Adrenal gland (tissue), 12 donors: ENCODE measurements around the gene CPXM2. TPM values are rescaled to one million over a fixed set of nuclear protein-coding genes. Genes with fewer than 3 reads are reported as not detected.

Experiments used
- DNase-seq, 7 donors: peaks; one replicate each; pipeline ENCODE4 v3.0.0-alpha.2; 2019 to 2020
- H3K27ac ChIP-seq, 5 donors: fragments of 200-600 bp; sonication (generic) in 4 of 5; 1 replicate in 3 of 5; 2 replicates in 2 of 5; pipeline versions ENCODE4 v1.5.1 to v1.8.0; 2016 to 2020; ENCODE audit warnings: mild to moderate bottlenecking in 1 of 5
- H3K27me3 ChIP-seq: fragments of 200-600 bp; 2 replicates; pipeline ENCODE4 v1.8.0; 2021
- H3K36me3 ChIP-seq, 2 donors: fragments of 200-600 bp; replicated peaks in 1 of 2; 1 replicate in 1 of 2; 2 replicates in 1 of 2; pipeline versions ENCODE4 v1.5.1 to v1.8.0; 2018 to 2022
- H3K4me1 ChIP-seq, 2 donors: fragments of 200-600 bp; replicated peaks in 1 of 2; 1 replicate in 1 of 2; 2 replicates in 1 of 2; pipeline versions ENCODE4 v1.5.1 to v1.8.0; 2018 to 2021
- H3K4me3 ChIP-seq, 4 donors: fragments of 200-600 bp; sonication (generic) in 3 of 4; one replicate each; pipeline ENCODE4 v1.5.1; 2016 to 2018
- H3K9me3 ChIP-seq, 3 donors: fragments of 200-600 bp; sonication (generic) in 1 of 3; replicated peaks in 1 of 3; 1 replicate in 2 of 3; 2 replicates in 1 of 3; pipeline versions ENCODE4 v1.5.1 to v1.8.0; 2016 to 2021
- POLR2A ChIP-seq, 2 donors: fragments of 450-650 bp; IDR thresholded peaks; one replicate each; pipeline ENCODE4 v1.6.1; 2017; ENCODE audit warnings: antibody characterized with exemption in 2 of 2, mild to moderate bottlenecking in 2 of 2, moderate library complexity in 1 of 2
- WGBS, 4 donors: extraction: QIAGEN DNeasy Blood & Tissue Kit in 2 of 4; methylation state at CpG; one replicate each; pipeline versions ENCODE4 v1.1.5 to v1.1.7; 2013 to 2017; 5-methylcytosine and 5-hydroxymethylcytosine counted together
- intact Hi-C, 2 donors: fragments of 100-400 bp; cut with DNase I; formaldehyde crosslinking; loops; one replicate each; pipeline versions ENCODE4 v1.14.1 to v1.15.0; 2022 to 2023
- polyA plus RNA-seq, 3 donors: library from polyadenylated mRNA; stranded (reverse); fragments of 200-250 nt in 2 of 3; fragments of 350-450 nt in 1 of 3; fragmentation: Illumina TruSeq in 1 of 3; extraction: RNeasy Lipid Tissue Mini Kit (QIAGEN cat#74804) in 1 of 3; gene quantifications; one replicate each; pipeline ENCODE4 v1.2.3, GENCODE V29; 2013 to 2014
- total RNA-seq, 9 donors: library from RNA; depleted of rRNA in 4 of 9; stranded (reverse); fragments of >200 nt in 4 of 9; fragments of 120-200 nt in 1 of 9; fragmentation: NEBNext Ultra II Directional in 1 of 9; extraction: Animal tissue kit (Norgen Biotek cat#: 25700) in 1 of 9; gene quantifications; one replicate each; pipeline versions ENCODE4 v1.1.0 to v1.2.4, GENCODE V29; 2013 to 2023
- TF ChIP-seq, protein P1 (sequence below), 6 experiments: fragments of 450-650 bp in 4 of 6; fragments of 200-600 bp in 2 of 6; sonication (generic) in 1 of 6; IDR thresholded peaks; 1 replicate in 5 of 6; 2 replicates in 1 of 6; pipeline versions ENCODE4 v1.5.1 to v1.8.0; 2016 to 2021; ENCODE audit warnings: antibody characterized with exemption in 6 of 6, mild to moderate bottlenecking in 2 of 6, moderate library complexity in 1 of 6
- donor health status: healthy with polysubstance abuse.
- donor health status: Bipolar disorder and iron deficiency.
- donor health status: DM: yes; HTN: yes; CAD: no.
- donor health status: DM: no; HTN: no; CAD: no.
- donor health status: DM: no; HTN: no; CAD: no.
- donor health status: DM: yes; HTN: yes; CAD: no.

The CPXM2 gene
- total and polyA plus RNA-seq, 12 donors: 0.17 to 10.8 (median 4.3) TPM

DNA sequence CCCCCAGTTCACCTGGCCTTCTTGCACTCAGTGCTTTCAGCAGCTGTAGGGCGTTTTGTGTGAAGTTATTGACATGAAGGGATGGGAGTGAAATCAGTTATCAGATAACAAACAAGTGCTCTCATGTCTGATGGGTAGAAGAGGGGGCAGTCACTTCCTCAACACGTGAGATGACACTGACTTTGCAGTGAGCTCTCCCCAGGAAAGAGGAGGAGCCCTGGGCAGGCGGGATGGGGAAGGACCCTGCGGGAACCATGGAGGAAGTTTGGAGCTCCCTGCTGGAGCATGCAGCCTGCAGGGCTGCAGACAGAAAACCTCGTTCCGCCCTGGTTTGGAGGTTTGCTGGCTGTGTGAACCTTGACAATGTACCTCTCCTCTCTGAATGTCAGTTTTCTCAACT lies 186.8 kb downstream of the CPXM2 start:
- Histone ChIP-seq H3K9me3 (no peaks in the 10 kb centered on the region), H3K4me3 (no peak overlapping the region), H3K4me1 (no peaks in the 10 kb centered on the region), H3K36me3 (no peaks in the 10 kb centered on the region), H3K27me3 (no peaks in the 10 kb centered on the region), H3K27ac (no peak overlapping the region)
- TF ChIP-seq, protein P1, sequence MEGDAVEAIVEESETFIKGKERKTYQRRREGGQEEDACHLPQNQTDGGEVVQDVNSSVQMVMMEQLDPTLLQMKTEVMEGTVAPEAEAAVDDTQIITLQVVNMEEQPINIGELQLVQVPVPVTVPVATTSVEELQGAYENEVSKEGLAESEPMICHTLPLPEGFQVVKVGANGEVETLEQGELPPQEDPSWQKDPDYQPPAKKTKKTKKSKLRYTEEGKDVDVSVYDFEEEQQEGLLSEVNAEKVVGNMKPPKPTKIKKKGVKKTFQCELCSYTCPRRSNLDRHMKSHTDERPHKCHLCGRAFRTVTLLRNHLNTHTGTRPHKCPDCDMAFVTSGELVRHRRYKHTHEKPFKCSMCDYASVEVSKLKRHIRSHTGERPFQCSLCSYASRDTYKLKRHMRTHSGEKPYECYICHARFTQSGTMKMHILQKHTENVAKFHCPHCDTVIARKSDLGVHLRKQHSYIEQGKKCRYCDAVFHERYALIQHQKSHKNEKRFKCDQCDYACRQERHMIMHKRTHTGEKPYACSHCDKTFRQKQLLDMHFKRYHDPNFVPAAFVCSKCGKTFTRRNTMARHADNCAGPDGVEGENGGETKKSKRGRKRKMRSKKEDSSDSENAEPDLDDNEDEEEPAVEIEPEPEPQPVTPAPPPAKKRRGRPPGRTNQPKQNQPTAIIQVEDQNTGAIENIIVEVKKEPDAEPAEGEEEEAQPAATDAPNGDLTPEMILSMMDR (IDR thresholded peaks at IDR 0.05): no peak
- no peak for TF ChIP-seq POLR2A (IDR thresholded peaks at IDR 0.05)
- intact Hi-C loops: no loop called here
- DNase-seq: no peak
- WGBS, 4 donors: 12 to 35% (median 18%) methylated on average over 6 of the region's 6 CpGs

DNA sequence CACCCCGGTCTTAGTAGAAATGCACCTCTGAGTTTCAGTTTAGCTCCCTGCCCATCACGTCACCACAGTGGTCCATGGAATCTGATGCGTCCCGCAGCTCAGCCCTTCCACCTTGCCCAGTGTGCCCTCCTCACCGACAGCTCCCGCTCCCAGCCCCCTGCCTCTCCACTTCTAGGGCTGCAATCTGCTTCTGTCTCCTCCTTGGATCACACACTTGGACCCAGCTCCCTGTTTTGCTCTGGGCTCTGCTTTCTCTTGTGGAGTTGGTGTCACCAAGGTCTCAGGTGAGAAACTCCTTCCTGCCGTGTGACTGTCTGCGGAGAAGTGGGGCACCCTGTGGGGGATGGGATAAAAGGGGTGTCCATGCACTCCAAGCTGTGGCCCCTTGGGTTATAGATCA lies 187.5 kb downstream of the CPXM2 start:
- intact Hi-C loops: no loop called here
- no peak overlapping the region for H3K4me3 ChIP-seq
- H3K4me1 ChIP-seq: no peaks in the 10 kb centered on the region
- H3K27me3 ChIP-seq: no peaks in the 10 kb centered on the region
- TF ChIP-seq, protein P1 (IDR thresholded peaks at IDR 0.05): no peak
- no peak for TF ChIP-seq POLR2A (IDR thresholded peaks at IDR 0.05)
- H3K36me3 ChIP-seq: no peaks in the 10 kb centered on the region
- H3K9me3 ChIP-seq: no peaks in the 10 kb centered on the region
- no peak for DNase-seq
- 79 to 93% (median 81%) methylated on average over 6 to 8 of the region's 8 CpGs for WGBS, 4 donors
- no peak overlapping the region for H3K27ac ChIP-seq

DNA sequence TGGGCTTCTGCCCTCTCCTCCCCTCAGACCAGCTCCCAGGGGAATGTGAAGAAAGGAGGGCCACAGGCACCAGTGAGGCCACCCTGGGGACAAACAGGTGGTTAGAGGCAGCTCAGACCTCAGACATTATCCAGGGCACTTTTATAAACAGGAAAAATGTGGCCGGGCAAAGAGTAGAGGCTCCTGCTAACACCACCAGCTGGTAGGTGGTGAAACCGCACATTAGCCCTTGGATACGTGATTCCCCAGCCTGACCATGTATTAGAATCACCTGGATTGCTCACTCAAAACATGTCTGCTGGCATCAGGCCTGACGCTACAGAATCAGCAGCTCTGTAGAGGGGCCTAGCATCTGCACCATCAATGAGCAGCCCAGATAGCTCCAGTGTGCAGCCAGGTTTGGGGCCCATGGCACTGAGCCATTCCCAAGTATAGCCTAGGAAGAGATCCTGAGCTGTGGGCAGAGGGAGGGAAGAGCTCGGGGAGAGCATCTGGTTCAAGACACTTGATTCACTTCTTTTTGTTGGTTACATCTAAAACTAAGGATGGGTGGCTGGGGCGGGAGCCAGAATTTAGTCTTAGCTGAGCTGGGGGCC lies 188.3 kb downstream of the CPXM2 start:
- no peaks in the 10 kb centered on the region for H3K27me3 ChIP-seq
- TF ChIP-seq, protein P1 (IDR thresholded peaks at IDR 0.05): no peak
- WGBS, 4 donors: 72 to 81% (median 78%) methylated on average over 4 to 6 of the region's 6 CpGs
- no peak overlapping the region for H3K4me3 ChIP-seq
- H3K27ac ChIP-seq: no peak overlapping the region
- H3K9me3 ChIP-seq: no peaks in the 10 kb centered on the region
- no peaks in the 10 kb centered on the region for H3K4me1 ChIP-seq
- no peaks in the 10 kb centered on the region for H3K36me3 ChIP-seq
- DNase-seq: no peak
- intact Hi-C loops: no loop called here

Other genes with a start within 250 kb of the CPXM2 start
- not detected for gene GPR26, start 225.5 kb downstream of the CPXM2 start, total RNA-seq
- gene GPR26, start 225.5 kb downstream of the CPXM2 start, polyA plus RNA-seq: not detected
- 10 to 100 TPM in 8 of 9 donors, 1 to 10 TPM in 1; 9.0 to 54.5 (median 35.8) TPM for gene CHST15, start 201.8 kb upstream of the CPXM2 start, total RNA-seq
- 10 to 100 TPM in 1 of 3 donors, 1 to 10 TPM in 2; 5.2 to 15.7 (median 8.1) TPM for gene CHST15, start 201.8 kb upstream of the CPXM2 start, polyA plus RNA-seq